ENCODE results near the gene KCNK7.
A peak's percentile ranks its signal among the peaks of the same experiment; 100 is the strongest.

Gene KCNK7

DNA sequence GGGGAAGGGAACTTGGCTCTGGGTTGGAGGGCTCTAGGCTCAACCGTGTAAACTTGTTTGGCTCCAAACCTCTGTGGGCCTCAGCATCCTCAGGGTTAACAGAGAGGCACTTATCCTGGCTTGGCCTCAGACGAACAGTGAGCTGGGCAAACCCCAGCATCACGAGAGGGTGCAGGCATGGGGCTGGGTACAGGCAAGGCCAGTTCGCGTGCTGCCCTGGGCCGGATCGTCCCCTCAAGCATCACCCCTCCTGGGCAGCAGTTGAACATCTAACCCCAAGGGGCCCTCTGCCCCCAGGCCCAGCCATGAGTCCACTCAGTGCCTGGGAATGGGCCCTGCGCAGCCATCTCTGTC is 17.9 kb downstream of the KCNK7 start:
- no peak overlapping the region for H2AFZ ChIP-seq
- TF ChIP-seq, protein P1, sequence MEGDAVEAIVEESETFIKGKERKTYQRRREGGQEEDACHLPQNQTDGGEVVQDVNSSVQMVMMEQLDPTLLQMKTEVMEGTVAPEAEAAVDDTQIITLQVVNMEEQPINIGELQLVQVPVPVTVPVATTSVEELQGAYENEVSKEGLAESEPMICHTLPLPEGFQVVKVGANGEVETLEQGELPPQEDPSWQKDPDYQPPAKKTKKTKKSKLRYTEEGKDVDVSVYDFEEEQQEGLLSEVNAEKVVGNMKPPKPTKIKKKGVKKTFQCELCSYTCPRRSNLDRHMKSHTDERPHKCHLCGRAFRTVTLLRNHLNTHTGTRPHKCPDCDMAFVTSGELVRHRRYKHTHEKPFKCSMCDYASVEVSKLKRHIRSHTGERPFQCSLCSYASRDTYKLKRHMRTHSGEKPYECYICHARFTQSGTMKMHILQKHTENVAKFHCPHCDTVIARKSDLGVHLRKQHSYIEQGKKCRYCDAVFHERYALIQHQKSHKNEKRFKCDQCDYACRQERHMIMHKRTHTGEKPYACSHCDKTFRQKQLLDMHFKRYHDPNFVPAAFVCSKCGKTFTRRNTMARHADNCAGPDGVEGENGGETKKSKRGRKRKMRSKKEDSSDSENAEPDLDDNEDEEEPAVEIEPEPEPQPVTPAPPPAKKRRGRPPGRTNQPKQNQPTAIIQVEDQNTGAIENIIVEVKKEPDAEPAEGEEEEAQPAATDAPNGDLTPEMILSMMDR (IDR thresholded peaks at IDR 0.05): no peak
- H3K4me2 ChIP-seq (ENCODE audit: low read length): no peak overlapping the region
- no peaks in the 10 kb centered on the region for H3K27me3 ChIP-seq (ENCODE audit: control insufficient read depth, insufficient read depth, low read length)
- peaks cover 3% of the 10 kb centered on the region for H3K4me1 ChIP-seq
- no peak overlapping the region for H3K27ac ChIP-seq
- H3K9ac ChIP-seq: no peak overlapping the region
- no peaks in the 10 kb centered on the region for H3K79me2 ChIP-seq
- no peak overlapping the region for H3K4me3 ChIP-seq (ENCODE audit: low read depth, low read length)
- H3K36me3 ChIP-seq (ENCODE audit: control insufficient read depth, insufficient read depth, low read length): no peaks in the 10 kb centered on the region
- H3K9me3 ChIP-seq (ENCODE audit: control insufficient read depth, low read length): no peaks in the 10 kb centered on the region

DNA sequence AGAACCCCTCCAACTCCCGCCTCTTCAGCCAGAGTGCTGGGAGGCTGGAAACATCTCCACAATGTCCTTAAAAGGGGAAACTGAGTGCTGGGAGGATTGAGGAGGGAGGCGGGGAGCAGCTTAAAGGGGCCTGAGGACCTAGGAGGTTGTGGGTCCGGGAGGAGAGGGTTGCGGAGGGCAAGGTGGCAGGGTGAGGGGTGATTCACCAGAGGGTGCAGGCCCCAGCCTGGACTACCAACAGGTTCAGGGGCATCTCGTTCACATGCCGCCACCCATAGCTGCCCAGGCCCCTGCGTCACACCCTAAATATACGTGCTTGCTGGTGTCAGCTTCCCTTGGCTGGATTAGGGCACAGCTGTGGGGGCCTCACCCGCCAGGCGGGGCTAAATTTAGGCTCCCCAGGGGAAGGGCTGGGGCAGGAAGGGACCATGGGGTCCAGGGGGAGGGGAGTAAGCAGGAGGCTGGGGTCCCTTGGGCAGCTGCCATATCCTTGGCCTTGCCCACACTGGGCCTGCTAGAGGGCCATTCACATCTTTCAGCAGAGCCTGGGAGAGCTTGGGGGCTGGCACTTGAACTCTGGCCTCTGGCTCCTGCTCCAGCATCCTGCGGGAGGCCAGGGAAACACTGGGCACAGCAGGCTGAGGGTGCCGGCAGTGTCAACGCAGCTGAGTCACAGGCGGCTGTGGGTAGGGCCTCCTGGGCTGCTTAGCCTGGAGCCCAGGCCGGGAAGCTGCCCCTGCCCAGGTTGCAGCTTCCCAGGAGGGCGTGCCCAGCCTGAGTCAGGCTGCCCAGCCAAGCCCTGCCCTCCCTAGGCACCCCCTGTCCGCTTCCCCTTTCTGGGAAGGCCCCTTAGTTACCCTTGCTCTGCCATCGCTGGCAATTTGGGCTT is 18.5 kb downstream of the KCNK7 start:
- H3K4me2 ChIP-seq (ENCODE audit: low read length): peak overlapping the region; percentile 63
- H2AFZ ChIP-seq: no peak overlapping the region
- no peaks in the 10 kb centered on the region for H3K79me2 ChIP-seq
- no peaks in the 10 kb centered on the region for H3K27me3 ChIP-seq (ENCODE audit: control insufficient read depth, insufficient read depth, low read length)
- H3K9ac ChIP-seq: no peak overlapping the region
- H3K4me3 ChIP-seq (ENCODE audit: low read depth, low read length): peak overlapping the region; percentile 33
- no peaks in the 10 kb centered on the region for H3K9me3 ChIP-seq (ENCODE audit: control insufficient read depth, low read length)
- H3K4me1 ChIP-seq: peaks cover 3% of the 10 kb centered on the region
- no peaks in the 10 kb centered on the region for H3K36me3 ChIP-seq (ENCODE audit: control insufficient read depth, insufficient read depth, low read length)
- TF ChIP-seq, protein P1 (IDR thresholded peaks at IDR 0.05): no peak
- peak overlapping the region; percentile 26 for H3K27ac ChIP-seq

DNA sequence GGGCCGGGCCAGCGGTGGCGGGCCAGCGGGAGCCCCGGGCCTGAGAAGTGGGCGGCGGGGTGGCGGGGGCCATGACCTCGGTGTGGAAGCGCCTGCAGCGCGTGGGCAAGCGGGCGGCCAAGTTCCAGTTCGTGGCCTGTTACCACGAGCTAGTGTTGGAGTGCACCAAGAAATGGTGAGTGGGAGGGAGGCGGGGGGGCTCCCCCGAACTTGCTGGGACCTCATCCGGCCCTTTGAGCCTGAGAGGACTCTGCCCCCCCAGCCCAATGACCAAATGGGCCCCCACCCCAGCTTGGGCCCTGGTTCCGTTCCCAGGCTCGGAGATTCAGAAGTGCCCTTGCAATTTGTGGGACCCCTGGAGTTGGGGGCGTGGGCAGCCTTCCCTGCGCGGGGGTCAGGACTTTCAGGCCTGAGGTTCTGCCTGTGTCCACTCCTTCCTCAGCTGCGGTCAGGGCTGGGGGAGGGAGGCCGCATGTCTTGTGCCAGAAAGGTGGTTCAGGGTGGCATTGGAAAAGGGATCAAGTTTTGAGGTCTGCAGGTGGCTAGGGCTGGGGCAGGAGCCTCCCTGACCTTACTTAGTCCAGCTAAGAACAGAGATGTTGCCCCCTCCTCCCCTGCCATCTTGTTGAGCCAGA is 19.3 kb downstream of the KCNK7 start:
- peak overlapping the region; percentile 33 for H3K4me3 ChIP-seq (ENCODE audit: low read depth, low read length)

DNA sequence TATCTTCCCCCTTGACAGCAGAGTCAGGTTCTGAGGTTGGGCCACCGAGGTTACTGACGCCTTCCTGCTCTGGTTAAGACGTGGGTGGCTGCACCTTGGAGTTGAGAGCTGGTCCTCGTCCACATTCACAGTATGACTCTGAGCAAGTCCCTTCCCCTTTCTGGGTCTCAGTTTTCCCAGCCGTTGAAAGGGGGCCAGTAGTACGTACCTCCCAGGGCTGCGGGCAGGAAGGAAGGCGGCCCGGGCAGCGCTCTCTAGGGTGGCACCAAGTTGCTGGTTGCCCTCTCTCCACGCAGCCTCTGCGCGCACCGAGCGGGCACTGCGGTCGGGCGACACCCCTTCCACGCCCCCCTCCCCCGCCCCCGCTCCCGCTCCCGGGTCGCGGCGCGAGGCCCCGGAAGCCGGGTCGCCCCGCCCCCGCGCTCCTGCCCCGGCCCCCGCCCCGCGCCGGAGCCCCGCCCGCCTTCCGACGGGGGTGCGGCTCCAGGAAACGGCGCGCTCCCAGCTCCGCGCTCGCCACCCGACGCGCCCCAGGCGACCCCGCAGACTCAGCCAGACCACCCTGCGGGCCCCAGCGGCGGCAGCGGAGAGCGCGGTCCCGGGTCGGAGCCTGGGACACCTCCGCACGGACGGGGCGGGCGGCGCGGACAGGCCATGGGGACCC is 19.9 kb downstream of the KCNK7 start, which contains the start of gene EHBP1L1:
Gene EHBP1L1 (plus strand): TSS at position 486 of the 664 bp plus-strand sequence. CDS start 250 bp downstream, outside the sequence.
- Histone ChIP-seq H3K4me2 (ENCODE audit: low read length) (peak within 1 kb of the TSS; percentile 68), H3K36me3 (ENCODE audit: control insufficient read depth, insufficient read depth, low read length) (no peaks in the 10 kb centered on the region), H3K9ac (no peak within 1 kb of the TSS), H3K27me3 (ENCODE audit: control insufficient read depth, insufficient read depth, low read length) (no peaks in the 10 kb centered on the region), H3K4me1 (peaks cover 10% of the 10 kb centered on the region), H3K9me3 (ENCODE audit: control insufficient read depth, low read length) (no peaks in the 10 kb centered on the region), H3K79me2 (no peaks in the 10 kb centered on the region), H3K27ac (peak within 1 kb of the TSS; percentile 90), H2AFZ (no peak within 1 kb of the TSS), H3K4me3 (ENCODE audit: low read depth, low read length) (peak within 1 kb of the TSS; percentile 49)
- TF ChIP-seq, protein P1 (IDR thresholded peaks at IDR 0.05): no peak

More for the DNA sequence above, 19.3 kb downstream of the KCNK7 start:
- H3K9me3 ChIP-seq (ENCODE audit: control insufficient read depth, low read length): no peaks in the 10 kb centered on the region
- peak overlapping the region; percentile 26 for H3K27ac ChIP-seq
- no peaks in the 10 kb centered on the region for H3K36me3 ChIP-seq (ENCODE audit: control insufficient read depth, insufficient read depth, low read length)
- H2AFZ ChIP-seq: no peak overlapping the region
- H3K27me3 ChIP-seq (ENCODE audit: control insufficient read depth, insufficient read depth, low read length): no peaks in the 10 kb centered on the region
- H3K4me2 ChIP-seq (ENCODE audit: low read length): peak overlapping the region; percentile 63
- H3K79me2 ChIP-seq: no peaks in the 10 kb centered on the region
- H3K4me1 ChIP-seq: peaks cover 5% of the 10 kb centered on the region
- H3K9ac ChIP-seq: no peak overlapping the region
- TF ChIP-seq, protein P1 (IDR thresholded peaks at IDR 0.05): no peak
